PC-9 (cell line): ENCODE results near the gene ST6GALNAC3. TPM values are rescaled to one million over a fixed set of nuclear protein-coding genes. Genes with fewer than 3 reads are reported as not detected.

Experiments used
- BruUV-seq: library from RNA; stranded (reverse); fragments of 400-500 nt; replicated peaks from 2 replicates; lab custom pipeline; 2021; lab: Mats Ljungman, UMichigan
- CTCF ChIA-PET: fragments of 300-600 bp; sonication (Branson Sonifier 250); formaldehyde crosslinking; loops from one replicate; lab custom pipeline; 2022; ENCODE audit warnings: antibody characterized with exemption; lab: Charles Lee
- POLR2A ChIA-PET: fragments of 300-600 bp; sonication (Branson Sonifier 250); formaldehyde crosslinking; loops from one replicate; lab custom pipeline; 2022; ENCODE audit warnings: antibody characterized with exemption; ENCODE audit not compliant: unreplicated experiment; lab: Charles Lee
- DNase-seq, 2 experiments: peaks; one replicate each; pipeline versions ENCODE4 v3.0.0 to v3.0.0-alpha.2; 2015 to 2022; ENCODE audit warnings: mixed read lengths in 1 of 2
- H2AFZ ChIP-seq: fragments of 200-600 bp; sonication (generic); 2 replicates; pipeline ENCODE4 v1.8.1; 2017; ENCODE audit warnings: antibody characterized with exemption
- H3F3A ChIP-seq: fragments of 200-600 bp; sonication (generic); 2 replicates; pipeline ENCODE4 v1.8.1; 2017; ENCODE audit warnings: antibody characterized with exemption, mild to moderate bottlenecking, low read depth; ENCODE audit not compliant: insufficient read depth
- H3K27ac ChIP-seq: fragments of 200-600 bp; sonication (generic); 2 replicates; pipeline ENCODE4 v1.6.1; 2016; ENCODE audit warnings: mixed run types
- H3K27me3 ChIP-seq: fragments of 200-600 bp; sonication (generic); 2 replicates; pipeline ENCODE4 v1.6.1; 2016; ENCODE audit warnings: low read depth, mixed run types; ENCODE audit not compliant: insufficient read depth
- H3K36me3 ChIP-seq: fragments of 200-600 bp; sonication (generic); 2 replicates; pipeline ENCODE4 v1.6.1; 2016; ENCODE audit warnings: low read depth, mixed run types
- H3K4me1 ChIP-seq: fragments of 200-600 bp; sonication (generic); replicated peaks from 2 replicates; pipeline ENCODE4 v1.6.1; 2016; ENCODE audit warnings: mixed run types; ENCODE audit not compliant: insufficient read depth
- H3K4me2 ChIP-seq: fragments of 200-600 bp; sonication (generic); 2 replicates; pipeline ENCODE4 v1.6.1; 2017; ENCODE audit warnings: mixed run types
- H3K4me3 ChIP-seq: fragments of 200-600 bp; sonication (generic); 2 replicates; pipeline ENCODE4 v1.6.1; 2016; ENCODE audit warnings: mixed run types
- H3K79me2 ChIP-seq: fragments of 200-600 bp; sonication (generic); 2 replicates; pipeline ENCODE4 v1.6.1; 2017; ENCODE audit warnings: low read depth, mixed run types
- H3K9me2 ChIP-seq: fragments of 200-600 bp; sonication (generic); 2 replicates; pipeline ENCODE4 v1.8.1; 2017; ENCODE audit warnings: mild to moderate bottlenecking; ENCODE audit not compliant: insufficient read depth
- H3K9me3 ChIP-seq: fragments of 200-600 bp; sonication (generic); 2 replicates; pipeline ENCODE4 v1.8.1; 2016; ENCODE audit warnings: low read depth; ENCODE audit not compliant: insufficient read depth
- H4K20me1 ChIP-seq: fragments of 200-600 bp; sonication (generic); 2 replicates; pipeline ENCODE4 v1.8.1; 2017; ENCODE audit not compliant: insufficient read depth
- CTCF ChIP-seq: fragments of 200-600 bp; sonication (generic); conservative IDR thresholded peaks from 2 replicates; pipeline ENCODE4 v1.6.1; 2017; ENCODE audit warnings: mixed run types, antibody characterized with exemption, mild to moderate bottlenecking, moderate library complexity
- EZH2 ChIP-seq: fragments of 200-600 bp; sonication (generic); IDR thresholded peaks from 2 replicates; pipeline ENCODE4 v1.8.0; 2017; ENCODE audit warnings: antibody characterized with exemption, low read depth
- intact Hi-C: fragments of 100-400 bp; cut with micrococcal nuclease; formaldehyde crosslinking; loops from one replicate; pipeline ENCODE4 v1.10.0; 2022; ENCODE audit not compliant: unreplicated experiment
- total RNA-seq: library from RNA; stranded (reverse); gene quantifications from 2 replicates; pipeline ENCODE4 v1.2.3, GENCODE V29; 2021

The ST6GALNAC3 gene
- total RNA-seq, 1 experiment from 2014 or later: 0.04 TPM

DNA sequence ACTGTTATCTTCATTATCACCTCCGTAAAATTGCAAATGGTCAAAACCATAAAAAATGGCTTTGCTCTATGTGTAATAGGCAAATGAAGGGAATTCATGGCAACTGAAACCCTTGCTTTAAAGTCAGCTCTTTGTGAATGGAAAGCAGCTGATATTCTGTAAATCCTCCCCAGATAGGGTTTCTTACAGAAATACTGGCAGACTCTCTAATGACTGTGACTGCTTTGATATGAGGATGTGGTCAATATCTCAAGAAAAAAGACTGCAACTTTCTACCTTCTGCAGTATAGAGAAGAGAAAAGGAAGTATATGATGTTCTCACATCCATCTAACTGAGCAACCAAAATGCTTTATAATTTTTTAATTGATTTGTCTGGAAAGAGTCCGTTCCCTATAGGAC is 193.1 kb downstream of the ST6GALNAC3 start:
- POLR2A ChIA-PET: no interaction called here

DNA sequence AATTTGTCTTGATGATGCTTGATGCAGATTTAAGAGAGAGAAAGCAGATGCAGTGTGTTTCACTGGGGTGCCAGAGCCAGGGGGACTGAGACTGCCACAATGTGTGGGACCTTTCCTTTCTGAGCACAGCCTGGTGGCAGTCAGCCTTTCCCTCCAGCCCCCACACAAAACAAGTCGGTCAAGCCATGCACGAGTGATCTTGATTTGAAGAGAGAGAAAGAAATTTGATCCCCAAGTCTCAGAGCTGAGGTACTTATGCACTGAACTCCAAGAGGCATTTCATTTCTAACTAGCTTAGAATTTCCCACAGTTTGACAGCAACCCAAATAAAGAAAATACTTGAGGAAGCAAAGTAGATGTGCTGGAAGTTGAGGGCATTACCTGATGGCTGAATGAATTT is 193.8 kb downstream of the ST6GALNAC3 start:
- Histone ChIP-seq H3K27me3 (no peaks in the 10 kb centered on the region), H3K9me3 (no peaks in the 10 kb centered on the region; the same call in 1 of the 2 replicates), H3K9me2 (no peaks in the 10 kb centered on the region), H4K20me1 (no peaks in the 10 kb centered on the region), H3F3A (no peaks in the 10 kb centered on the region), H2AFZ (no peak overlapping the region), H3K79me2 (no peaks in the 10 kb centered on the region), H3K36me3 (no peaks in the 10 kb centered on the region), H3K27ac (no peak overlapping the region), H3K4me2 (no peak overlapping the region), H3K4me3 (no peak overlapping the region), H3K4me1 (no peaks in the 10 kb centered on the region)
- CTCF ChIA-PET: no interaction called here
- TF ChIP-seq CTCF (no peak), EZH2 (no peak)
- intact Hi-C loops: no loop called here
- no TSS peak for BruUV-seq
- POLR2A ChIA-PET: no interaction called here
- DNase-seq: no peak

More for the DNA sequence above, 193.1 kb downstream of the ST6GALNAC3 start:
- Histone ChIP-seq H3K9me2 (no peaks in the 10 kb centered on the region), H3K27ac (no peak overlapping the region), H3K4me1 (no peaks in the 10 kb centered on the region), H3K36me3 (no peaks in the 10 kb centered on the region), H3K79me2 (no peaks in the 10 kb centered on the region), H3K4me2 (no peak overlapping the region), H3F3A (no peaks in the 10 kb centered on the region), H4K20me1 (no peaks in the 10 kb centered on the region), H2AFZ (no peak overlapping the region), H3K9me3 (no peaks in the 10 kb centered on the region; the same call in 1 of the 2 replicates), H3K4me3 (no peak overlapping the region), H3K27me3 (no peaks in the 10 kb centered on the region)
- no peak for TF ChIP-seq EZH2
- no peak for TF ChIP-seq CTCF
- no peak for DNase-seq
- intact Hi-C loops: no loop called here
- BruUV-seq: no TSS peak
- CTCF ChIA-PET: no interaction called here

DNA sequence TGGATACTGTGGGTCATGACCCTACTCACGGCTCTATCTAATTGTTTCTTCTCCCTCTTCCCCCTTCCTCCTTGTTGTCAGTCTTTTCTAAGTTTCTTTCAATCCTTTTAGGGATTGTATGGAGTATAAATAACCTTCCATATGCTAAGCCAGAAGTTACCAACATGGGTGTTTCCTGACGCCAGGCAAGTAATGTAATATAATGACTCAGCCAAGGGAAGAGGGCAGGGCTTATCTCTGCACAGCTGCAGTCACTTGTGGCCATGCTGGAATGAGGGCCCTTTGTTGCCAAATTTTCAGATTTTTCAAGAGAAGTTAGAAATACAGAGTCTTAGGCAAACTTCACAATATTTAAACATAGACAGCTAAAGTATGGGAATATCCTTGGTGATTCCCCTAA is 194.6 kb downstream of the ST6GALNAC3 start:
- intact Hi-C loops: no loop called here
- Histone ChIP-seq H2AFZ (no peak overlapping the region), H4K20me1 (no peaks in the 10 kb centered on the region), H3K36me3 (no peaks in the 10 kb centered on the region), H3K9me3 (no peaks in the 10 kb centered on the region; the same call in 1 of the 2 replicates), H3F3A (no peaks in the 10 kb centered on the region), H3K4me1 (no peaks in the 10 kb centered on the region), H3K27me3 (no peaks in the 10 kb centered on the region), H3K4me3 (no peak overlapping the region), H3K79me2 (no peaks in the 10 kb centered on the region), H3K4me2 (no peak overlapping the region), H3K27ac (no peak overlapping the region), H3K9me2 (no peaks in the 10 kb centered on the region)
- no peak for DNase-seq
- POLR2A ChIA-PET: no interaction called here
- TF ChIP-seq CTCF: no peak
- TF ChIP-seq EZH2: no peak
- CTCF ChIA-PET: no interaction called here
- BruUV-seq: no TSS peak
